GM19397 (cell line): ENCODE measurements around the gene TBC1D10B.
A peak's percentile ranks its signal among the peaks of the same experiment; 100 is the strongest.
"Not testable (repeated sequence)": the region's sequence is repeated elsewhere in the genome, so short reads cannot be mapped to it uniquely, and the experiment has no call there.

Source experiments
- ATAC-seq: cut with Tn5 transposase; IDR thresholded peaks from one replicate; pipeline ENCODE4 v1.9.1; 2021; ENCODE audit warnings: mild to moderate bottlenecking, moderate library complexity; ENCODE audit not compliant: unreplicated experiment

Gene TBC1D10B

GRCh38 chr16:30397776-30398660 is 27.7 kb upstream of the TBC1D10B start:
- ATAC-seq, result no peak

GRCh38 chr16:30397056-30397455 is 26.8 kb upstream of the TBC1D10B start:
- ATAC-seq, result no peak

GRCh38 chr16:30396627-30397026 is 26.3 kb upstream of the TBC1D10B start:
- ATAC-seq, result not testable (repeated sequence)

GRCh38 chr16:30395992-30396585 is 25.8 kb upstream of the TBC1D10B start:
- ATAC-seq, result no peak

GRCh38 chr16:30395155-30395991 is 25.1 kb upstream of the TBC1D10B start, which contains the start of gene ZNF48:
Gene ZNF48, plus strand, starts transcription at chr16:30395420. Its CDS starts 375 bp downstream, at chr16:30395795.
- ATAC-seq, result peak; percentile 67

GRCh38 chr16:30394592-30395154 is 24.4 kb upstream of the TBC1D10B start:
- ATAC-seq, result no peak

- ATAC-seq, result no peak
These were observed 13.2 kb upstream of the TBC1D10B start for GRCh38 chr16:30383521-30383920.

- no peak for ATAC-seq
These were observed 12.0 kb upstream of the TBC1D10B start, which contains the start of gene SEPTIN1 for GRCh38 chr16:30382111-30382881. Gene SEPTIN1, minus strand, starts transcription at chr16:30382561. Its CDS starts 19 bp downstream, at chr16:30382542.

- no peak for ATAC-seq
These were observed 11.2 kb upstream of the TBC1D10B start for GRCh38 chr16:30381291-30382041.

GRCh38 chr16:30380803-30381208 is 10.5 kb upstream of the TBC1D10B start:
- no peak for ATAC-seq

- no peak for ATAC-seq
These were observed 9.9 kb upstream of the TBC1D10B start for GRCh38 chr16:30380072-30380802.

GRCh38 chr16:30379158-30379783 is 9.0 kb upstream of the TBC1D10B start:
- peak; percentile 0 for ATAC-seq

GRCh38 chr16:30378236-30379157 is 8.2 kb upstream of the TBC1D10B start:
- ATAC-seq, result peak; percentile 84

- peak; percentile 49 for ATAC-seq
These were observed 7.5 kb upstream of the TBC1D10B start for GRCh38 chr16:30377812-30378235.

- no peak for ATAC-seq
These were observed 6.9 kb upstream of the TBC1D10B start for GRCh38 chr16:30377050-30377811.

- no peak for ATAC-seq
These were observed 6.2 kb upstream of the TBC1D10B start for GRCh38 chr16:30376461-30376902.
